HCT116 (cell line): ENCODE measurements around the gene ADPRHL1.
"Not testable (repeated sequence)": the region's sequence is repeated elsewhere in the genome, so short reads cannot be mapped to it uniquely, and the experiment has no call there.

Experiments used
- CEBPB ChIP-seq: IDR thresholded peaks from 2 replicates; pipeline ENCODE4 v1.6.1; 2012; ENCODE audit warnings: low read depth
- CTCF ChIP-seq, 3 experiments: fragments of 200-600 bp in 1 of 3; sonication (generic) in 1 of 3; IDR thresholded peaks in 2 of 3; conservative IDR thresholded peaks in 1 of 3; 2 replicates each; pipeline ENCODE4 v1.5.1; 2012 to 2017; ENCODE audit warnings: low read depth in 2 of 3, low read length in 2 of 3, antibody characterized with exemption in 1 of 3, borderline replicate concordance in 1 of 3, control low read depth in 1 of 3, mild to moderate bottlenecking in 1 of 3, mixed read lengths in 1 of 3, mixed run types in 1 of 3, moderate library complexity in 1 of 3; ENCODE audit not compliant: insufficient read depth in 1 of 3
- EGR1 ChIP-seq: IDR thresholded peaks from 2 replicates; pipeline ENCODE4 v1.6.1; 2012; ENCODE audit warnings: low read depth
- FOSL1 ChIP-seq: IDR thresholded peaks from 2 replicates; pipeline ENCODE4 v1.6.1; 2012; ENCODE audit warnings: low read depth
- MAX ChIP-seq: IDR thresholded peaks from 2 replicates; pipeline ENCODE4 v1.6.1; 2012
- POLR2A ChIP-seq: IDR thresholded peaks from 2 replicates; pipeline ENCODE4 v1.7.0; 2011; ENCODE audit warnings: borderline replicate concordance; ENCODE audit not compliant: insufficient read depth, insufficient read length; ENCODE audit errors: extremely low read depth
- POLR2AphosphoS5 ChIP-seq: IDR thresholded peaks from 2 replicates; pipeline ENCODE4 v1.6.1; 2011; ENCODE audit warnings: mild to moderate bottlenecking, low read depth, low read length, moderate library complexity
- RAD21 ChIP-seq: IDR thresholded peaks from 2 replicates; pipeline ENCODE4 v1.6.1; 2012; ENCODE audit warnings: low read depth, mild to moderate bottlenecking
- SP1 ChIP-seq: IDR thresholded peaks from 2 replicates; pipeline ENCODE4 v1.6.1; 2012; ENCODE audit warnings: low read depth
- ZBTB33 ChIP-seq: IDR thresholded peaks from 2 replicates; pipeline ENCODE4 v1.6.1; 2011; ENCODE audit warnings: mild to moderate bottlenecking, low read length, moderate library complexity; ENCODE audit not compliant: insufficient replicate concordance; ENCODE audit errors: extremely low read depth

- TF ChIP-seq EGR1, POLR2AphosphoS5, RAD21, CEBPB, SP1, POLR2A, FOSL1, MAX, ZBTB33: not testable (repeated sequence)
- TF ChIP-seq CTCF (IDR thresholded peaks at IDR 0.05 in 2 of 3, conservative IDR thresholded peaks at IDR 0.05 in 1 of 3; ENCODE audit: borderline replicate concordance in 1 of 3, insufficient read depth in 1 of 3, low read depth in 2 of 3, low read length in 2 of 3) = peak in 2 of 3 experiments; percentile 34 to 38; a peak in 3 of 6 replicates
Measured at GRCh38 chr13:113450861-113451620, 2.2 kb downstream of the ADPRHL1 start.
